Neuronal stem cell (in vitro differentiated cells): ENCODE measurements around the gene ANKRD17.
"Not testable (repeated sequence)": the region's sequence is repeated elsewhere in the genome, so short reads cannot be mapped to it uniquely, and the experiment has no call there.

Experiments used
- DNase-seq: peaks from one replicate; pipeline ENCODE4 v3.0.0-alpha.2; 2013; ENCODE audit warnings: low spot score
- H2AFZ ChIP-seq: one replicate; pipeline ENCODE4 v1.6.1; 2013; ENCODE audit warnings: mild to moderate bottlenecking, low read length, inconsistent platforms
- H2AK5ac ChIP-seq: 2 replicates; pipeline ENCODE4 v1.6.1; 2013; ENCODE audit warnings: low read depth, mild to moderate bottlenecking, inconsistent platforms, low read length, moderate library complexity, mixed read lengths
- H2BK120ac ChIP-seq: 2 replicates; pipeline ENCODE4 v1.6.1; 2013; ENCODE audit warnings: low read depth, mild to moderate bottlenecking, inconsistent platforms, low read length, moderate library complexity, mixed read lengths
- H2BK12ac ChIP-seq: one replicate; pipeline ENCODE4 v1.6.1; 2013; ENCODE audit warnings: low read length, inconsistent platforms
- H2BK15ac ChIP-seq: 2 replicates; pipeline ENCODE4 v1.6.1; 2013; ENCODE audit warnings: mild to moderate bottlenecking, low read length, inconsistent platforms, mixed read lengths
- H2BK5ac ChIP-seq: one replicate; pipeline ENCODE4 v1.6.1; 2013; ENCODE audit warnings: inconsistent platforms, mild to moderate bottlenecking, low read length, moderate library complexity
- H3K14ac ChIP-seq: one replicate; pipeline ENCODE4 v1.6.1; 2013; ENCODE audit warnings: low read length, inconsistent platforms
- H3K18ac ChIP-seq: 2 replicates; pipeline ENCODE4 v1.6.1; 2013; ENCODE audit warnings: low read length, inconsistent platforms
- H3K23ac ChIP-seq: 2 replicates; pipeline ENCODE4 v1.6.1; 2013; ENCODE audit warnings: low read depth, mild to moderate bottlenecking, mixed read lengths, low read length, inconsistent platforms; ENCODE audit not compliant: poor library complexity
- H3K27ac ChIP-seq: replicated peaks from 3 replicates; pipeline ENCODE4 v1.5.1; 2013; ENCODE audit warnings: low read length, inconsistent platforms
- H3K27me3 ChIP-seq, 3 experiments: 2 replicates each; pipeline ENCODE4 v1.6.1; 2013; ENCODE audit warnings: low read length in 3 of 3, mild to moderate bottlenecking in 2 of 3, inconsistent platforms in 1 of 3, low read depth in 1 of 3, mixed read lengths in 1 of 3, moderate library complexity in 1 of 3; ENCODE audit not compliant: control insufficient read depth in 3 of 3, insufficient read depth in 3 of 3
- H3K36me3 ChIP-seq, 2 donors: replicated peaks in 1 of 2; 2 replicates each; pipeline ENCODE4 v1.6.1; 2013; ENCODE audit warnings: low read length in 2 of 2; ENCODE audit not compliant: control insufficient read depth in 2 of 2, insufficient read depth in 2 of 2
- H3K4ac ChIP-seq: 2 replicates; pipeline ENCODE4 v1.6.1; 2013; ENCODE audit warnings: inconsistent platforms, mild to moderate bottlenecking, low read length, moderate library complexity
- H3K4me1 ChIP-seq, 2 donors: 1 replicate in 1 of 2; 2 replicates in 1 of 2; pipeline ENCODE4 v1.6.1; 2013; ENCODE audit warnings: low read length in 2 of 2, low read depth in 1 of 2; ENCODE audit not compliant: control insufficient read depth in 2 of 2, insufficient read depth in 1 of 2
- H3K4me2 ChIP-seq: one replicate; pipeline ENCODE4 v1.6.1; 2013; ENCODE audit warnings: mild to moderate bottlenecking, low read length, inconsistent platforms; ENCODE audit not compliant: insufficient read depth, poor library complexity, severe bottlenecking
- H3K4me3 ChIP-seq, 2 donors: 2 replicates each; pipeline ENCODE4 v1.5.1; 2013; ENCODE audit warnings: low read length in 2 of 2, mild to moderate bottlenecking in 2 of 2, inconsistent platforms in 1 of 2, moderate library complexity in 1 of 2
- H3K79me1 ChIP-seq: one replicate; pipeline ENCODE4 v1.6.1; 2013; ENCODE audit warnings: low read depth, mild to moderate bottlenecking, inconsistent platforms, low read length, moderate library complexity
- H3K9ac ChIP-seq: one replicate; pipeline ENCODE4 v1.6.1; 2013; ENCODE audit warnings: mild to moderate bottlenecking, low read depth, low read length, inconsistent platforms; ENCODE audit not compliant: poor library complexity
- H3K9me3 ChIP-seq, 2 donors: replicated peaks in 1 of 2; 2 replicates each; pipeline versions ENCODE3 to v1.6.1; 2013; ENCODE audit warnings: low read length in 2 of 2, mild to moderate bottlenecking in 2 of 2, inconsistent platforms in 1 of 2, low read depth in 1 of 2, mixed read lengths in 1 of 2, moderate library complexity in 1 of 2; ENCODE audit not compliant: control insufficient read depth in 2 of 2, insufficient read depth in 1 of 2
- H4K8ac ChIP-seq: one replicate; pipeline ENCODE4 v1.6.1; 2013; ENCODE audit warnings: low read depth, mild to moderate bottlenecking, inconsistent platforms, low read length, moderate library complexity
- H4K91ac ChIP-seq: one replicate; pipeline ENCODE4 v1.6.1; 2013; ENCODE audit warnings: low read length, low read depth, mild to moderate bottlenecking, inconsistent platforms; ENCODE audit not compliant: poor library complexity
- WGBS, 2 donors: extraction: QIAGEN DNeasy Blood & Tissue Kit; methylation state at CpG; one replicate each; pipeline ENCODE4 v1.1.7; 2013; ENCODE audit warnings: missing lambda C conversion rate in 2 of 2, mixed read lengths in 1 of 2; ENCODE audit not compliant: insufficient read length in 2 of 2, insufficient replicate concordance in 1 of 2; ENCODE audit errors: extremely low coverage in 2 of 2; 5-methylcytosine and 5-hydroxymethylcytosine counted together

The ANKRD17 gene

GRCh38 chr4:73292661-73293060 is 34.1 kb upstream of the ANKRD17 start:
- H3K4me3 ChIP-seq, H2AK5ac ChIP-seq, H3K36me3 ChIP-seq, H2AFZ ChIP-seq, H4K8ac ChIP-seq, H3K14ac ChIP-seq, H4K91ac ChIP-seq, H3K27me3 ChIP-seq, H3K9ac ChIP-seq, H3K27ac ChIP-seq, H2BK15ac ChIP-seq, DNase-seq, H3K4me1 ChIP-seq, H2BK5ac ChIP-seq, H3K4ac ChIP-seq, H3K79me1 ChIP-seq, H3K23ac ChIP-seq, H2BK12ac ChIP-seq, H3K9me3 ChIP-seq, H3K4me2 ChIP-seq, H3K18ac ChIP-seq, H2BK120ac ChIP-seq: not testable (repeated sequence)
- WGBS, 2 donors, result no CpG with 5 or more reads among the region's 9 CpGs

GRCh38 chr4:73281982-73282381 is 23.4 kb upstream of the ANKRD17 start:
- Histone ChIP-seq H3K9ac (peak overlapping the region; percentile 30), H2BK15ac (no peak overlapping the region), H3K23ac (no peak overlapping the region), H2AK5ac (no peak overlapping the region), H3K4ac (no peak overlapping the region), H3K4me1 (no peaks in the 10 kb centered on the region), H3K27ac (no peak overlapping the region), H2BK12ac (no peak overlapping the region), H2BK120ac (no peak overlapping the region), H3K79me1 (no peaks in the 10 kb centered on the region), H2BK5ac (no peak overlapping the region), H3K14ac (no peak overlapping the region), H3K4me3 (no peak overlapping the region), H2AFZ (no peak overlapping the region), H3K27me3 (no peaks in the 10 kb centered on the region), H3K18ac (no peak overlapping the region), H3K36me3 (no peaks in the 10 kb centered on the region), H4K91ac (no peak overlapping the region), H4K8ac (no peak overlapping the region), H3K4me2 (no peak overlapping the region), H3K9me3 (peaks cover 0 to 16% of the 10 kb centered on the region in 2 donors)
- WGBS, 2 donors, result no CpG with 5 or more reads among the region's 5 CpGs
- no peak for DNase-seq

DNA sequence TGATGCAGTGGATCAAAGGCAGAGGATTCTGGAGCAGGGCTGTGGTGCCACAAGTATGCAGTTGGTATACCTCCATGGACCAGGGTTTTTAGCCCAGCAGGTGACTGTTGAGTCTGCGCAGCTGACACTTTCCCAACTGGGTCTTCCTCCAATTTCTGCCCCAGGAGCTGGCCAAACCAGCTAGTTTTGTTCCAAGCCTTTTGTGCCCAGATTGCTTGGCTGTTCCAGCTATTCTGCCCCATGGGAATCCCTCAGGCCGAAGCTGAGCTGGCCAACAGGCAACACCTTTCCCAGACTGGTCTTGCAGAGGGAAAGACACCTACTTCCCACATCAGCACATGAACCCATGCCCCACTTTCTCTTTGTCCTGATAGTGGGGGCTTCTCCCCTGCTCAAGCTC is 22.8 kb upstream of the ANKRD17 start:
- H3K27me3 ChIP-seq, result no peaks in the 10 kb centered on the region
- no peak overlapping the region for H2BK12ac ChIP-seq
- H2BK120ac ChIP-seq, result no peak overlapping the region
- H2AK5ac ChIP-seq, result no peak overlapping the region
- H3K9me3 ChIP-seq, result peaks cover 0 to 18% of the 10 kb centered on the region in 2 donors
- H3K9ac ChIP-seq, result no peak overlapping the region
- H3K27ac ChIP-seq, result no peak overlapping the region
- H3K79me1 ChIP-seq, result no peaks in the 10 kb centered on the region
- no peak overlapping the region for H3K4ac ChIP-seq
- H2BK15ac ChIP-seq, result no peak overlapping the region
- no peak for DNase-seq
- H3K36me3 ChIP-seq, result no peaks in the 10 kb centered on the region
- H3K4me1 ChIP-seq, result no peaks in the 10 kb centered on the region
- H2AFZ ChIP-seq, result no peak overlapping the region
- H4K91ac ChIP-seq, result no peak overlapping the region
- H2BK5ac ChIP-seq, result no peak overlapping the region
- H3K18ac ChIP-seq, result no peak overlapping the region
- no peak overlapping the region for H4K8ac ChIP-seq
- no peak overlapping the region for H3K14ac ChIP-seq
- WGBS, 2 donors, result no CpG with 5 or more reads among the region's 2 CpGs
- H3K23ac ChIP-seq, result no peak overlapping the region
- H3K4me2 ChIP-seq, result no peak overlapping the region
- no peak overlapping the region for H3K4me3 ChIP-seq

DNA sequence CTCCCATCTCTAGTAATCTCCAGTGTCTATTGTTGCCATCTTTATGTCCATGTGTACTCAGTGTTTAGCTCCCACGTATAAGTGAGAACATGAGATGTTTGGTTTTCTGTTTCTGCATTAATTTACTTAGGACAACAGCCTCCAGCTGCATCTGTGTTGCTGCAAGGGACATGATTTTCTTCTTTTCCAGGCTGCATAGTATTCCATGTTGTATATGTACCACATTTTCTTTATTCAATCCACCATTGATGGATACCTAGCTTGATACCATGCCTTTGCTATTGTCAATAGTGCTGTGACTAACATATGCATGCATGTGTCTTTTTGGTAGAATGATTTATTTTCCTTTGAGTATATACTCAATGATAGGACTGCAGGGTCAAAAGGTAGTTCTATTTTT is 18.6 kb upstream of the ANKRD17 start:
- no peak overlapping the region for H3K9ac ChIP-seq
- H4K8ac ChIP-seq, result no peak overlapping the region
- no peak overlapping the region for H3K14ac ChIP-seq
- no peaks in the 10 kb centered on the region for H3K27me3 ChIP-seq
- WGBS, 2 donors, result no CpG with 5 or more reads among the region's 1 CpG
- H3K4me3 ChIP-seq, result no peak overlapping the region
- no peak overlapping the region for H3K23ac ChIP-seq
- no peaks in the 10 kb centered on the region for H3K36me3 ChIP-seq
- H2BK120ac ChIP-seq, result no peak overlapping the region
- no peaks in the 10 kb centered on the region for H3K79me1 ChIP-seq
- no peak overlapping the region for H4K91ac ChIP-seq
- no peak overlapping the region for H3K4ac ChIP-seq
- no peak overlapping the region for H3K4me2 ChIP-seq
- no peak for DNase-seq
- no peak overlapping the region for H2AK5ac ChIP-seq
- no peak overlapping the region for H2AFZ ChIP-seq
- peaks cover 0 to 18% of the 10 kb centered on the region in 2 donors for H3K9me3 ChIP-seq
- no peak overlapping the region for H2BK15ac ChIP-seq
- H3K27ac ChIP-seq, result no peak overlapping the region
- no peak overlapping the region for H2BK5ac ChIP-seq
- H2BK12ac ChIP-seq, result no peak overlapping the region
- no peak overlapping the region for H3K18ac ChIP-seq
- H3K4me1 ChIP-seq, result no peaks in the 10 kb centered on the region
